Urothelium cell line (cell line): ENCODE data around the gene OFD1.

Experiments
- DNase-seq: peaks from one replicate; pipeline ENCODE4 v3.0.0; 2011; ENCODE audit warnings: low spot score, mixed read lengths
- FAIRE-seq: peaks from 2 replicates; lab custom pipeline; 2011; peaks lifted over from hg19 to GRCh38; lab: Jason Lieb, UNC

The OFD1 gene

DNA sequence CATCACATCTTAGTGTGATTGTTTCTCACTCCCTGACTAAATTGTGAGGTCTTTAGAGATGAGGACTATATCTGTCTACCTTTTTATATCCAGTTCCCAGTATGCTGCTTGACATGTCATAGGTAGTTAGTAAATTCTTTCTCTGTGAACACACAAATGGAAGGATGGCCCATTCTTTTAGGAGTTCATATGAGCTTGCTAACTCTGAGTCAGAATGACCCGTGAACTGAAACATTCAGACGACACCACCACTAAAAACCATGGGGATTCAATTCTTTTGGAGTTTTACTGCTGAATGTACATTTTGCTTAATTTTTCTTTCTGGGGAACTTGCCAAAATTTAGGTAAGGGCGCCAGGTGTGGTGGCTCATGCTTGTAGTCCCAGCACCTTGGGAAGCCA is 13.9 kb downstream of the OFD1 start:
- FAIRE-seq: no peak
- no peak for DNase-seq

DNA sequence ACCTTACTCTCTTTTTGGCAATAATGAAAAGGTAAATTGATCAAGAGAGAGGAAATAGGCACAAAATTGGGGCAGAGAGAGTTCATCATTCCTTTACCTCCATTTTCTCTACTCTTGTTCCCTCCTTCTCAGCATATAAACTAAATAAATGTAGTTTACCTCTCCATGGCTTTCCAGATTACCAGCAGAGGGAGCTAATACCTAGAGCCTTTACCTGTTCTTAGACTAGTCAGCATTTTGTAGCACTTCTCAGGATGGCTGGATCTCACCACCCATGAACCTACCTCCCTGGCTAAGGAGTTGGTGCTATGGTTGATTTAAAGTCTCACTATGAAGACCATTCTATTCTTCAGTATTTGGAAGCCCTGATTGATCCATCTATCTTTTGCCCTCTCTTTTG is 15.7 kb downstream of the OFD1 start:
- FAIRE-seq: no peak
- DNase-seq: peak; percentile 4

DNA sequence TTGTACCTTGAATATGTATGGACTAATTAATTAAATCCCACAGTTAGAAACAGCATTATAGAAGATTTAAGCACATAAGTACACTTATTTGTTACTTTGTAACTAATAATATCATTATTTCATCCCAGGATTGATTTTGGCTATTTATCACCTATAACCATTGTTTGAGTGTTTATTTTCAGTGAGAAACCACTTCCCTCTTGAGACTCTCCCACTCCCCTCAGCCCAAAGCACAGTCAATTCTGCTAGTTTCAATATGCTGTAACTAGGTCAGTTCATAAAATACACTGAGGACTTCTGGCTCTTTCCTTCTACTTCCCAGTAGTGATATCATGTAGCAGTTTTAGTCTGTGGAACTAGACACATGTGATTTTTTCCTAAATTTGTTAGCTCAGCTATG is 16.3 kb downstream of the OFD1 start:
- no peak for FAIRE-seq
- no peak for DNase-seq

DNA sequence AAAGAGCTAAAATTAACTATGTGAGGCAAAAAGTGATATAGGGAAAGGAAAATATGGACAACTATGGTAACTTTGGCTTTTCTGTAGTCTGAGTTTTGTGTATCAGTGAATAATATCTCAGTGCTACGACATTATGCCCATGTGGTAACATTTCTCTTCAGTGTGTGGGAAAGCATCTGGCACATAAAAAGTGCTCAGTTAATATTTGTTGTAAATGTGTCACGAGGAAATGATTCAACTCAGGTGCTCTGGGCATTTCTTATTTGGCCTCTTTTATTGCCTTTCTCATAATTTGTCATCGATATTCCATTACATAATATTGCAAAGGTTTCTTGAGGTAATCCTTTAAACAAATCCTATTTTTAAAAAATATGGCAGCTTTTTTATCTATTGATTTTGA is 17.6 kb downstream of the OFD1 start:
- FAIRE-seq (no peak), DNase-seq (no peak)

DNA sequence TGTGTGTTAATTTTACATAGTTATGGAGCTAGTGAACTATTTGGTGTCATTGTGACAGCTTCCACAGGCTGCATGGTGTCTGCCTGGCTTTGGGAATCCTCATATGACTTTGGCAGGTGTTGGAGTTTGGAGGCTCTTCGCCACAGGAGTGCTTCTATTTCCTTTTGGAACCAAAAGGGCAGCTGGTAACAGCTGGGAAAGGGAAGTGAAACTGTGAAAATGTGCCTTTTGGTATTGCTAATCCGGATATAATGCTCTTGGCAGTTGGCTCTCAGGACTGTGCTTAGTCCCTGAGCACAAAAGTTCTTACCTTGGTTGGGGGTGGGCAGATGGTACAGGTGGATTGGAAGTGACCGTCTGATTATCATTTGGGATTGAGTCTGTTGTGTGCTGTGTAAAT is 18.1 kb downstream of the OFD1 start:
- no peak for DNase-seq
- FAIRE-seq: no peak

DNA sequence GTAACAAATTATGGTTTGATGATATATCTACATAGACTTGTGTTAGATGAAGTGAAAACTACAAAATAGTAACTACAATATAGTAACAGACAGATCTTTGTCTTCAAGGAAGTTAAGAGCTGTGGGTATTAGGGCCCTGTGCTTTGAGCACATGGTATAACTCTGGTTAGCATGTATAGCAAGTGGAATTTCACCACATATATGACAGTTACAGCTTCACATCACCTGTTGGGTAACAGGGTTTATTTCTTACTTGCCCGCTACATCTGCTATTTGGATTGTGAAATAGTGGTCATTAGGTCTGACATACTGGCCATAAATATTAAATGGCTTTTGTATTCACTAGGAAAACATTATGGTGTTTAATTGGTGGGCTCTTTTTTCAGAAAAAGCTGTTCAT is 20.2 kb downstream of the OFD1 start:
- FAIRE-seq (no peak), DNase-seq (no peak)

DNA sequence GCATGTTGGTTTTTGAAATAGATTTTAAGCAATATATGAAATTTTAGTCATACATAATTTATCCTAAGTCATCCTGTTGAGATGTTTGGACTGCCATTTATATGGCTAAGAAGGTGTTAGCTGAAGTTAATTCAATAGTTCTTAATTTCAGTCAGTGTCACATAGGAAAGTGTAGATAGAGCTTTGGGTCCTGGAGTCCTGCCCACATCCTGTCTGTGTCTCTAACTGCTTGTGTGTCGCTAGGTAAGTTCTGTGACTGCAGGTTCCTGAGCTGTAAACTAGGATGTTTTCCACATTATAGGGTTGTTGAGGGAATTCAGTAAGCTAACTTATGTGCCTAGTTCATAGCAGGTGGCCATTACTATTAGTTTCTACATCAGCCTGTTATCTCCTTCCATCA is 20.7 kb downstream of the OFD1 start:
- DNase-seq (no peak), FAIRE-seq (no peak)

DNA sequence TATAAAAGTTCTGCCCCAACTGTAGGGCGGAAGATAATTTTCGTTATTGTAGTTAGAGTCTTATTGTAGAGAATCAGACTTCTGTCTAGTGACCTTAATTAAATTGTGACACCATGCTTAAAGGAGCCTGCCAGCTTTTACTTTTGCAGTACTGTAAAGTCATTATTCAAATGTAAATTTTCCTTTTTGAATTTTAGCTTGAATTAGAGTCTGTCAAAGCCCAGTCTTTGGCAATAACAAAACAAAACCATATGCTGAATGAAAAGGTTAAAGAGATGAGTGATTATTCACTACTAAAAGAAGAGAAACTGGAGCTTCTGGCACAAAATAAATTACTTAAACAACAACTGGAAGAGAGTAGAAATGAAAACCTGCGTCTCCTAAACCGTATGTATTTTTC is 21.8 kb downstream of the OFD1 start:
- DNase-seq (no peak), FAIRE-seq (no peak)

DNA sequence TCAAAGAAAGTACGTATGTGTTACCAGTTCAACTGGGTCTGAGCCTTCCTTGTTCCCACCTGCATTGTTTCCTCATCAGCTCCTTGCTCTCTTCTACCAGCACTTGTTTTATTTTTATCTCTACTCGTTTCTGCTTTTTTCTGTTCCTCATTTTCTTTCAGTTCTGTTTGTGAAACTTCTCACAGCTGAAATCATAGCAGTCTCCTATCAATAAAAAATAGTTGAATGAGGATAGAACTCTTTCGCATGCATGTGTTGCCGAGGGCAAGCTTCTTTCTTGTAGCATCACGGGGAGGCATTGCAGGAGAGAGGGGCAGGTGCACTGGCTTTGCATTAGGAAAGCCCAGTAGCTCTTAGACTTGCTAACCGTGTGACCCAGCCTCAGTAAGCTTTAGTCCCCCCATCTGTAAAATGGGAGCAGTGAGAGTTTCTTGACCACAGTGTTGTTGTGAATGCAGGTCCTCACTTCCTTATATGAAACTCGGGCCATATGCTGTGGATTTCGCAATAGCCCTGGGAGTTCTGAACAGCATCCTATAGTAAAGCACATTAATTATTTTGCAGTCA is 24.7 kb downstream of the OFD1 start:
- DNase-seq (no peak), FAIRE-seq (no peak)

DNA sequence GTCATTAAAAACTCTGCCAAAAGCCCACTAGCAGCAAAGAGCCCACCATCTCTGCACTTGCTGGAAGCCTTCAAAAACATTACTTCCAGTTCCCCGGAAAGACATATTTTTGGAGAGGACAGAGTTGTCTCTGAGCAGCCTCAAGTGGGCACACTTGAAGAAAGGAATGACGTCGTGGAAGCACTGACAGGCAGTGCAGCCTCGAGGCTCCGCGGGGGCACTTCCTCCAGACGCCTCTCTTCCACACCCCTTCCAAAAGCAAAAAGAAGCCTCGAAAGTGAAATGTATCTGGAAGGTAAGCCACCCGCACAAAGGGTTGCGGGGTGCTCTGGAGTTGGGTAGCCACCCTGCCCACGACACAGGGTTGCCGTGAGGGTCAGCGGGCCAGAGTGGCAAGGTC is 25.9 kb downstream of the OFD1 start:
- no peak for DNase-seq

DNA sequence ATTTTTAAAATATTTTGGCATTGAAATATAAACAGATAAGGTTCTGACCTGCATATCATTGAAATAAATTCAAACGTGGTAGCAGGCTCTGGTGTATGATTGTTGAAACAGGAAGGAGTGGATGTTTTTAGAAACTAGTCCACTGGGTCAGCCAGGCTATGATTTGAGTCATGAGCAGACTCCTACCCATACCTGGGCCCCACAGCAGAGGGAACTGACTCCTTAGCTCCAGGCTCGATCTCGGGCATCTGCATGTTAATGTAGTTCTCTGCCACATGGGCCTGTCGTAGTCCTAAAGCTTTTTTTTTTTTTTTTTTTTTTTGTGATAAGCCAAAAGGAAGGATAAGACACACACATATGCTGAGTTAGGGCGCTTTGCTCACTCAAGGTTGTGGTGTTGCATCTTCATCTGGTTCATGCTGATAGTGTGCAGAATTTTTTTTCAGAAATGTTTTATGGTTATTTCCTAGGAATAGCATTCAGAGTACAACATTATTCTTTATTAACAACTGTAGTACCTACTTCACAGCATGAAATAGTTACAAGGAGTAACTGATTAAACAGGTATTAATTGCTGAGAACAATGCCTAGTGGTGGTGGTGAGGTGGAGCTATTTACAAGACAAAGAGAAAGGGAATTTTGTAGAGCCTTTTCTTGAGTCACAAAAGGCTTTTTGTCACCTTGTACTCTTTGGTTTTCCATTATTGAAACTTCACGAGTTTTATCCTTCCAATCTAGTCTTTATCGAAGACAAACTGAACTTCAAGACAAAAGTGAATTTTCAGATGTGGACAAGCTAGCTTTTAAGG is 27.3 kb downstream of the OFD1 start:
- FAIRE-seq (no peak), DNase-seq (no peak)

More for the DNA sequence above, 25.9 kb downstream of the OFD1 start:
- no peak for FAIRE-seq

DNA sequence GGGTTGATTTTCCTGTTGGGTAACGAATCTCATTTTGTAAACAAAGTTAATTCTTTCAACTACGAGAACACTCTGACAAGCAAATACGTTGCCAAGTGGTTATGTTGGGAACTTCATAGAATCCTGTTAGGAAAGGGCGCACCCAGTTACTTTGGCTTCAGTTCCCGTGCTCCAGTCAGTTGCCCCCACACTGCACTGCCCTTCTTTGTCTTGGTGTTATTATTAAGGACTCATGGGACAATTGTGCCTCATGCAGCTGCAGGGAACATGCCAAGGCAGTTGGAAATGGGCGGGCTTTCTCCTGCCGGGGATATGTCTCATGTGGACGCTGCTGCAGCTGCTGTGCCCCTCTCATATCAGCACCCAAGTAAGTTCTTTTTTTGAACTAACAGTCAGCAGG is 28.9 kb downstream of the OFD1 start:
- FAIRE-seq: no peak
- DNase-seq: no peak

DNA sequence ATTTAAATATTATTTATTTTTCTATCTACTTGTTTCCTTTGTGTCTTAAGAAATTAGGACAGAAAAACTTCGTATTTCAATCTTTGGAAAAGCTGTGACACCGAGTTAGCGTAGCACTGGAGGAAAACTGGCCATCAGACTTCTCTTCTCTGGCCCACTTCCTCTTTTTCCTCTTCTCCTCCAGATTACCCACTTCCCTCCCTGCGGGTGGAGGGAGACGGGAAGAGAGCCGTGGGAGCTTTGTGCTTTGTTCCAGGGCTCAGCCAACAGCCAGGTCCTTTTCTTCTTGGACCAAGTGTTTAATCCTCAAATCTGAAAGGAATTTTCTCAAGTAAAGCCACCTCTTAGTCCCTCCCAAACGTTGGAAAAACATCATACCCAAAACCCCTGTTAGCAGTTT is 29.7 kb downstream of the OFD1 start:
- no peak for DNase-seq
- FAIRE-seq: no peak

DNA sequence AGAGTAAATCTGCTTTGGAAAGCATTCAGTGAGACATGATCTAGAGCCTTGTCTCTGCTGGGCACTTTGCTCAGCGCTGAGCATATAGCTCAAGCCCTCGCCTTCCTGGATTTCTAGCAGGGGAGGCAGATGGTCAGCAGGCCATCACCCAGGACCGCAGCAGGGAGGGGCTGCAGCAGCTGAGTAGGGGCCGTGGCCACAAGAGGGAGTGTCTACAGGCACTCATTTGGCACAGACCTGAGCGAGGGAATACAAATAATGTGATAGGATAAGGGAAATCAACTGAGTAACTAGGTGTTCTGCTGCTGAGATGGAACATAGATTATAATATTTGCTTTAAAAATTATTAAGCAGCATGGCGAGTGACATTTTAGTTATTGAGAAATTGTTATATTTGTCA is 30.2 kb downstream of the OFD1 start:
- FAIRE-seq (no peak), DNase-seq (no peak)

DNA sequence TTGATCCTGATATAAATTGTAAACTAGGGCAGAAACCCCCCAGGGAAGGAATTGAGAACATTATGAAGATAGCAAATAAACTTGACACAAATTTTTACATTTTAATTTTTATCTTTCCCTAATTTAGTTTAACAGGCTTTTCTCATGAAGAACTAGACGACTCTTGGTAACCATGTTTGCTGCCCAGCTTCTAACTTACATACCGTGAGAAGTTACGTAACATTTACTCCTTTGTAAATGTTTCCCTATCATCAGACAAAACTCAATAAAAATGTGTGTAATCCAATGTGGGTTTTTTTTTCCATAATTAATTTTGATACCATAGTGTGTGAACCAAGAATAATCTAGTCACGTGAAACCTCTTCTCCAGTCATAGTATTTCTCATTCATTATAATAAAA is 34.4 kb downstream of the OFD1 start:
- FAIRE-seq: no peak
- DNase-seq: no peak

DNA sequence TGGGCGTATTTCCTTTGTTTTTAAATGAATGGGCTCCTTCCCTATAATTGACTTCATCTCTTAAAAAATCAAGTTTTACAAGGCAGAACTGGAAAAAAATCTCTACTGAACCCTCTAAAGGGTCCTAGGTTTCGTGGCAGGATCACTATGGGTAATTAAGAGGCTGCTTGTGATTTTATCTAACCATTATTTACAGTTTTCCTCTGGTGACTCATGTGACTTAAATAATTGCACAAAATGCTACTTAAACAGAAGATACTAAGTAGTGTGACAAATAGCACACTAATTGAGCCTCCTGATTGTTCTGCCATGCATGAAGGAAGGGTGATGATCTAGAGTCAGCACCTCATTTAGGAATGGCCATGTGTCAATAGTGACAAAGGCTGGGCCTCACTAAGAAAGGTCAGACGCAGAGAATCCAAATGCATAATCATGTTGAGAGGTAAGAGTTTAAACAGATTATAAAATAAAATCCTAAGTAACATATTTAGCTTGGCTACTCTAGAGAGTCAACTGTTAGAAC is 35.5 kb downstream of the OFD1 start:
- FAIRE-seq (no peak), DNase-seq (no peak)

DNA sequence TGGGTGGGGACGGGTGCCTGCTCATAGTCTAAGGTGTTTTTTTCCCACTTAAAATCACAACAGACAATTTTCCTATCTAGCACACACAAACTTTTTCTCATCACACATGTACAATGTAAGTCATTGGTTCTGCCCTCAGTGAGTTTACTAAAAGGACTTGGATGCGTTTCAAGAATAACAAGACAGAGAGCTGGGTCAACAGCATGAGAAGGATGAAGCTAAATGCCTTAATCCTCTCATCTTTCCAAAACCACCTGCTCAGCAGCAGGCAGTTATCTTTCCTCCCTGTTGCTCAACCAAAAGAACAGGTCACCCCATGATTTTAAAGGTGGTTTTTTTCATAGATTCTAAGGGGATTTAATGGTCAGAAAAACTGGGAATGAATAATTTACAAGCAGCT is 40.1 kb downstream of the OFD1 start:
- FAIRE-seq (no peak), DNase-seq (no peak)

DNA sequence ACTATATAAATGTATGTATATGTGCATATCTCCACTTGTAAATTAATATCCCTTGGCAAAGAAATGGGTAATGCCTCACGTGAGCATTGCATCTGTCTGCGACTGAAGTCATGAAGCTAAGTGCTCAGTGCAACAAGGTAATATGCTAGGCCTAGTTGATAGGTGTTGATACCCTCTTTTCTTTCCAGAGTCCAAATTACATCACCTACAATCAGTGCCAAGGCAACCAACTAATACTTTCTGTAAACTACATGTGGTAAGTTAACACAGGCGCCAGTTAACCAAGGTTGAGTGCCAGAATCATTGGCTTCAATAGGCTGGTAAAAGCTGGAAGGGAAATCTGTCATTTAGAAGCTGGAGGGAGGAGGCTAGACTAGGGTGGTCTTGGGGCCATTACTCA is 41.3 kb downstream of the OFD1 start:
- DNase-seq (no peak), FAIRE-seq (no peak)

DNA sequence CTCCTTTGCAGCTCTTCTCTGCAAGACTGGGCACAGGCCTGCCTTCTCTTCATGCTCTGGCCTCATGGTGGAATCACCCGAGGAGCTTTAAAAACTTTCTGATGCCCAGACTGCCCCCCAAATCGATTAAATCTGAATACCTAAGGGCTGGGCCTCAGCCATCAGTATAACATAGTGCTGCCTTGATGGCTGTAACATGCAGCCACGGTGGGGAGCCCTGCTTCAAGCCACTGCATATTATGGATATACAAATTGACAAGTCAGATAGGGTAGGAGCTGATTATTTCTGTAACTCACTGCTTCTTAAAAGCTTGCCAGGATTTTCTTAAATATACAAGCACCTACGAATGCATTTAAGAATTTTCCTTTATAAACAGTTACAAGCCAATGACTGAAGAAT is 41.8 kb downstream of the OFD1 start:
- DNase-seq: no peak
- FAIRE-seq: no peak

DNA sequence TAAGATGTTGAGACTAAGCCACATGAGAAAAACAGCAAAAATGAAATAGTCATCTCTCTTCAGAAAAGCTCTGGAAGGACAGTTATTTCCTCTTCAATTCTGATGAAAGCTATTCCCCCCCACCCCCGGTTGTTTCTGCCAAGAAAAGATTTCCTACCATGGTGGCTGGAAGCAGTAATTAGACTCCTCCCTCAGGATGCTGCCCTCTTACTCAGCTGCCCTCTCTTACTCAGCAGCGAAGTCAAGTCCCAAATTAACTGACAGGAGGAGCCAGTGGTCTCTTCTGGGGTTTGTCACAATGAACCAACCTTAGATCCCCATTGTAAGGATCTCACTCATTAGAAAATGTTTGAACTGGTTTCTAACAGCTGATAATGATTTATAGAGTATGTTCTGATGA is 44.4 kb downstream of the OFD1 start:
- DNase-seq (no peak), FAIRE-seq (no peak)

DNA sequence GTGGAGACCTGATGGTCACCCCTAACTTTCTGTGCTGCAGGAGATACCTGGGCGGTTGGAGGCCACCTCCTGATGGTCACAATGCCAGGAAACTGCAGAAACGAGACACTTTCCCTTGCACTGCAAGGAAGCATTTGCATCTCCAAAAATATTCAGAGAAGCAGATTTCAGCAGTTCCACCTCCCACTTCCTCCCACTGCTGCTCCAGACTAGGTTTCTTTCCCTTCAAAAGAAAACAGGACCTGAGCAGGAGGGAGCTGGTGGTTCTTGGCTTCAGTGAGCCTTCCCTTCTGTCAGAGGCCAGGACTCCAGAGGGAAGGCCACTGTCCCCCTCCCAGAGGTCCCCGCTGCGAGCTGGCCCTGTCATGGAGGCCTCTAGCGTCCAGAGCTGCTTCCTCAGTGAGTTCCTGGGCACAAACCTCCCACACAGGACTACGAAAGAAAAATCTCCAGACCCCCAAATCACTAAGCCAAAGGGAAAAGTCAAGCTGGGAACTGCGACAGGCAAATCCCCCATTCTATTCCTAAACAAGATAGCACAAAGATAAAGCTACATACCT is 46.4 kb downstream of the OFD1 start:
- DNase-seq (no peak), FAIRE-seq (no peak)

DNA sequence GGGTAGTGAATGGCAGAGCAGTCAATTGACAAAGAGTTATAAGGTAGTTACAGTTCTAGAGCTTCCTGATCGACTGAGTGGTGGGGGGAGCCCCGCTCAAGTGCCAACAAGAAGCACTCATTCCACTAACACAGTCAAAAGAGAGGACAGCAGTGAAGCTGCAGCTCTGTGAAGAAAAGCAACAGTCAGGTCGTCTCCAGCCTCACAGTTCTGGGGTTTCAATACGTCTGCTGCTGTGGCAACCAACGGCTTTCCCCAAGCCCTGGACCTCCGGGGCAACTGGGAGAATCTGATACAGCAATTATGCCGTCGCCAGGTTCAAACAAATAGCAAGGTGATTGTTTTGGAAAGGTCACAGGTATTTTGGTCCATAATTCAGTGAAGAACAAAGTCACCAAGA is 51.5 kb downstream of the OFD1 start:
- no peak for FAIRE-seq
- DNase-seq: no peak
